Measurements from ENCODE around the gene UBXN7. TPM values are rescaled to one million over a fixed set of nuclear protein-coding genes. Genes with fewer than 3 reads are reported as not detected.
"Not testable (repeated sequence)": the region's sequence is repeated elsewhere in the genome, so short reads cannot be mapped to it uniquely, and the experiment has no call there.

UBXN7 gene
- total and polyA plus RNA-seq, 2 of the 13 experiments (the other 11 are each of a cell fraction or from before 2014, with no cell fraction given), result 12.5 to 15.9 TPM

- Histone ChIP-seq H3K27ac (ENCODE audit: extremely low read length, insufficient read depth, low read length) (peak overlapping the region; percentile 96), H3K4me1 (ENCODE audit: insufficient read depth, low read length) (peaks cover 41% of the 10 kb centered on the region), H3K4me3 (replicated peaks in 1 of 3; ENCODE audit: insufficient read depth in 1 of 3, low read depth in 2 of 3, low read length in 3 of 3) (peak overlapping the region; percentile 70 to 94 (median 94)), H3K4me2 (ENCODE audit: low read depth, low read length) (peak overlapping the region; percentile 92), H3K9ac (ENCODE audit: insufficient read depth, low read depth, low read length) (peak overlapping the region; percentile 86)
- H4K20me1 ChIP-seq (ENCODE audit: insufficient read depth, low read length); H2AFZ ChIP-seq (ENCODE audit: low read length); BruUV-seq (replicated peaks); H3K27me3 ChIP-seq (ENCODE audit: control insufficient read depth in 1 of 2, insufficient read depth in 2 of 2, low read length in 2 of 2); H3K9me3 ChIP-seq (ENCODE audit: low read length); in situ Hi-C loops (cut with HindIII; ENCODE audit: extremely low pct_ligation_motif_present, low pct_unique_long_range_greater_than_20kb); H3K79me2 ChIP-seq (ENCODE audit: insufficient read depth, low read length); CTCF ChIA-PET (ENCODE audit: low intra/inter-chr PET ratio, low total read pairs); intact Hi-C loops (cut with micrococcal nuclease; ENCODE audit: unreplicated experiment); ATAC-seq; H3K36me3 ChIP-seq (replicated peaks in 1 of 2; ENCODE audit: control insufficient read depth in 1 of 2, insufficient read depth in 2 of 2, low read length in 2 of 2); DNase-seq (ENCODE audit: low spot score): not testable (repeated sequence)
- FAIRE-seq, result peak; percentile 67
- POLR2A ChIA-PET, result interaction anchor here (1.0 to 1.5 kb wide), 8 partner anchors 17 to 187 kb away, joined by 3 to 7 read pairs (median 3); partner anchors contain the start of genes PCYT1A and RNF168
- TF ChIP-seq ZNF646 (CRISPR knock-in tag; IDR thresholded peaks at IDR 0.05) (peak; percentile 95), TOPORS (CRISPR knock-in tag; IDR thresholded peaks at IDR 0.05) (0 out of 2 replicates have a peak, but pooled peaks have one; percentile 5), SP2 (CRISPR knock-in tag; IDR thresholded peaks at IDR 0.05) (peak; percentile 13; the same call in 1 of the 2 replicates)
- 85% methylated on average over 4 of the region's 17 CpGs for WGBS (ENCODE audit: low lambda C conversion rate)
Measured at GRCh38 chr3:196316799-196317686, 115.2 kb downstream of the UBXN7 start.
